GM23248 (cell line): Measurements from ENCODE around the gene CYP11A1. TPM values are rescaled to one million over a fixed set of nuclear protein-coding genes. Genes with fewer than 3 reads are reported as not detected.

Source experiments
- DNase-seq: peaks from one replicate; pipeline ENCODE4 v3.0.0-alpha.2; 2015
- H2AFZ ChIP-seq: fragments of 200-600 bp; sonication (generic); 2 replicates; pipeline ENCODE4 v1.6.1; 2016; ENCODE audit warnings: antibody characterized with exemption
- H3F3A ChIP-seq: fragments of 200-600 bp; sonication (generic); 2 replicates; pipeline ENCODE4 v1.6.1; 2016; ENCODE audit warnings: mild to moderate bottlenecking, antibody characterized with exemption, mixed run types; ENCODE audit not compliant: insufficient read depth
- H3K27ac ChIP-seq: fragments of 200-600 bp; sonication (generic); 2 replicates; pipeline ENCODE4 v1.5.1; 2016; ENCODE audit warnings: mild to moderate bottlenecking
- H3K27me3 ChIP-seq: fragments of 200-600 bp; sonication (generic); replicated peaks from 2 replicates; pipeline ENCODE4 v1.6.1; 2016; ENCODE audit warnings: mild to moderate bottlenecking; ENCODE audit not compliant: insufficient read depth
- H3K36me3 ChIP-seq: fragments of 200-600 bp; sonication (generic); 2 replicates; pipeline ENCODE4 v1.6.1; 2016; ENCODE audit warnings: low read depth, mild to moderate bottlenecking
- H3K4me1 ChIP-seq: fragments of 200-600 bp; sonication (generic); 2 replicates; pipeline ENCODE4 v1.6.1; 2016; ENCODE audit warnings: mild to moderate bottlenecking; ENCODE audit not compliant: insufficient read depth
- H3K4me2 ChIP-seq: fragments of 200-600 bp; sonication (generic); one replicate; pipeline ENCODE4 v1.6.1; 2016; ENCODE audit warnings: mild to moderate bottlenecking; ENCODE audit not compliant: unreplicated experiment
- H3K4me3 ChIP-seq: fragments of 200-600 bp; sonication (generic); 2 replicates; pipeline ENCODE4 v1.5.1; 2016; ENCODE audit warnings: mild to moderate bottlenecking
- H3K79me2 ChIP-seq: fragments of 200-600 bp; sonication (generic); 2 replicates; pipeline ENCODE4 v1.6.1; 2016; ENCODE audit warnings: mild to moderate bottlenecking; ENCODE audit not compliant: insufficient read depth
- H3K9ac ChIP-seq: fragments of 200-600 bp; sonication (generic); 2 replicates; pipeline ENCODE4 v1.6.1; 2016; ENCODE audit warnings: mild to moderate bottlenecking
- H3K9me2 ChIP-seq: fragments of 200-600 bp; sonication (generic); 2 replicates; pipeline ENCODE4 v1.6.1; 2016; ENCODE audit warnings: mixed run types, mild to moderate bottlenecking, moderate library complexity; ENCODE audit not compliant: insufficient read depth
- H3K9me3 ChIP-seq: fragments of 200-600 bp; sonication (generic); one replicate; pipeline ENCODE4 v1.6.1; 2017; ENCODE audit warnings: low read depth
- H4K20me1 ChIP-seq: fragments of 200-600 bp; sonication (generic); 2 replicates; pipeline ENCODE4 v1.6.0; 2016; ENCODE audit not compliant: insufficient read depth
- EZH2 ChIP-seq: fragments of 200-600 bp; sonication (generic); IDR thresholded peaks from 2 replicates; pipeline ENCODE4 v1.6.1; 2018; ENCODE audit warnings: antibody characterized with exemption, mild to moderate bottlenecking; ENCODE audit not compliant: insufficient read depth, poor library complexity, severe bottlenecking
- EZH2phosphoT487 ChIP-seq: fragments of 200-600 bp; sonication (generic); IDR thresholded peaks from 2 replicates; pipeline ENCODE4 v1.6.1; 2018; ENCODE audit warnings: antibody characterized with exemption, moderate library complexity, mild to moderate bottlenecking, low read depth; ENCODE audit not compliant: insufficient read depth
- WGBS, 2 experiments: methylation state at CpG; one replicate each; pipeline ENCODE4 v1.1.6; 2015 to 2017; ENCODE audit warnings: low lambda C conversion rate in 2 of 2, low coverage in 1 of 2; ENCODE audit errors: missing lambda C conversion rate in 2 of 2; 5-methylcytosine and 5-hydroxymethylcytosine counted together
- in situ Hi-C: fragments of 300-500 bp; cut with MboI; formaldehyde crosslinking; loops from 2 replicates; pipeline ENCODE4 v1.15.0; 2020
- polyA plus RNA-seq: library from polyadenylated mRNA; unstranded; fragments of >200 nt; fragmentation: Nextera tagmentation; extraction: Ambion mirVana; gene quantifications from 2 replicates; pipeline ENCODE4 v1.2.1, GENCODE V29; 2016
- total RNA-seq: library from RNA; depleted of rRNA; stranded (reverse); fragments of >200 nt; shearing (Covaris generic); gene quantifications from 2 replicates; pipeline ENCODE4 v1.2.3, GENCODE V29; 2014

CYP11A1 gene
- total and polyA plus RNA-seq, 2 experiments from 2014 or later, result 0.32 to 1.2 TPM

- in situ Hi-C loops, result loop anchor here (10.0 kb wide), 2 partner anchors 248 to 388 kb away; no protein-coding TSS in a partner anchor
- Histone ChIP-seq H3F3A (no peaks in the 10 kb centered on the region), H3K4me1 (peaks cover 13% of the 10 kb centered on the region; the same call in 1 of the 2 replicates), H3K4me3 (no peak overlapping the region), H3K9me3 (no peaks in the 10 kb centered on the region), H3K79me2 (no peaks in the 10 kb centered on the region), H2AFZ (no peak overlapping the region), H3K27ac (no peak overlapping the region), H3K4me2 (no peak overlapping the region), H3K9me2 (no peaks in the 10 kb centered on the region), H3K9ac (no peak overlapping the region), H3K36me3 (no peaks in the 10 kb centered on the region), H3K27me3 (no peaks in the 10 kb centered on the region), H4K20me1 (no peaks in the 10 kb centered on the region)
- 87 to 89% methylated on average over 6 of the region's 6 CpGs for WGBS, 2 experiments
- no peak for DNase-seq
- no peak for TF ChIP-seq EZH2phosphoT487
- TF ChIP-seq EZH2, result no peak
These were observed 9.6 kb upstream of the CYP11A1 start for GRCh38 chr15:74376825-74377581.

GRCh38 chr15:74376226-74376625 lies 8.8 kb upstream of the CYP11A1 start:
- TF ChIP-seq EZH2phosphoT487 (no peak), EZH2 (no peak)
- Histone ChIP-seq H3K36me3 (no peaks in the 10 kb centered on the region), H4K20me1 (no peaks in the 10 kb centered on the region), H3K4me3 (no peak overlapping the region), H3K27ac (no peak overlapping the region), H3K9me2 (no peaks in the 10 kb centered on the region), H3K9ac (no peak overlapping the region), H3K4me2 (no peak overlapping the region), H3K27me3 (no peaks in the 10 kb centered on the region), H3K79me2 (no peaks in the 10 kb centered on the region), H2AFZ (no peak overlapping the region), H3K9me3 (no peaks in the 10 kb centered on the region), H3K4me1 (0 out of 2 replicates have a peak, but pooled peaks cover 5% of the 10 kb centered on the region), H3F3A (no peaks in the 10 kb centered on the region)
- DNase-seq, result no peak
- in situ Hi-C loops, result loop anchor here (10.0 kb wide), 2 partner anchors 249 to 389 kb away; no protein-coding TSS in a partner anchor
- WGBS, 2 experiments, result 75 to 78% methylated on average over 1 of the region's 1 CpG

GRCh38 chr15:74375303-74375693 lies 7.9 kb upstream of the CYP11A1 start:
- WGBS, 2 experiments, result 22 to 24% methylated on average over 9 of the region's 9 CpGs
- in situ Hi-C loops, result loop anchor here (10.0 kb wide), 2 partner anchors 250 to 390 kb away; no protein-coding TSS in a partner anchor
- H3K4me2 ChIP-seq, result no peak overlapping the region
- no peaks in the 10 kb centered on the region for H3K36me3 ChIP-seq
- no peak overlapping the region for H3K4me3 ChIP-seq
- peak; percentile 87 for DNase-seq
- no peaks in the 10 kb centered on the region for H3K27me3 ChIP-seq
- no peaks in the 10 kb centered on the region for H4K20me1 ChIP-seq
- H3K9ac ChIP-seq, result no peak overlapping the region
- no peaks in the 10 kb centered on the region for H3K79me2 ChIP-seq
- TF ChIP-seq EZH2, result no peak
- TF ChIP-seq EZH2phosphoT487, result no peak
- H3F3A ChIP-seq, result no peaks in the 10 kb centered on the region
- H3K27ac ChIP-seq, result no peak overlapping the region
- 0 out of 2 replicates have a peak, but pooled peaks cover 3% of the 10 kb centered on the region for H3K4me1 ChIP-seq
- H3K9me3 ChIP-seq, result no peaks in the 10 kb centered on the region
- H3K9me2 ChIP-seq, result no peaks in the 10 kb centered on the region
- no peak overlapping the region for H2AFZ ChIP-seq

- Histone ChIP-seq H3K36me3 (no peaks in the 10 kb centered on the region), H3K27me3 (no peaks in the 10 kb centered on the region), H3K9ac (no peak overlapping the region), H3K9me2 (no peaks in the 10 kb centered on the region), H3K9me3 (no peaks in the 10 kb centered on the region), H3K4me1 (0 out of 2 replicates have a peak, but pooled peaks cover 3% of the 10 kb centered on the region), H3K4me3 (peak overlapping the region; percentile 77), H3K27ac (no peak overlapping the region), H2AFZ (peak overlapping the region; percentile 91), H3F3A (no peaks in the 10 kb centered on the region), H4K20me1 (no peaks in the 10 kb centered on the region), H3K79me2 (no peaks in the 10 kb centered on the region), H3K4me2 (peak overlapping the region; percentile 98)
- DNase-seq, result no peak
- TF ChIP-seq EZH2, result no peak
- no peak for TF ChIP-seq EZH2phosphoT487
- WGBS, 2 experiments, result 23 to 26% methylated on average over 9 to 11 of the region's 11 CpGs
- in situ Hi-C loops, result loop anchor here (10.0 kb wide), 2 partner anchors 250 to 390 kb away; no protein-coding TSS in a partner anchor
These were observed 7.3 kb upstream of the CYP11A1 start for GRCh38 chr15:74374648-74375302.
